Trophoblast cell (in vitro differentiated cells and primary cell): ENCODE data around the gene FIBP.
"Not testable (repeated sequence)": the region's sequence is repeated elsewhere in the genome, so short reads cannot be mapped to it uniquely, and the experiment has no call there.

Source experiments
- DNase-seq, 2 donors: peaks; one replicate each; pipeline ENCODE4 v3.0.0-alpha.2; 2016
- H2AFZ ChIP-seq: 2 replicates; pipeline ENCODE4 v1.6.1; 2013; ENCODE audit warnings: low read length, moderate library complexity, mild to moderate bottlenecking; ENCODE audit not compliant: insufficient read depth, poor library complexity
- H2AK5ac ChIP-seq: 2 replicates; pipeline ENCODE4 v1.6.1; 2013; ENCODE audit warnings: mild to moderate bottlenecking, low read length
- H2BK120ac ChIP-seq: 2 replicates; pipeline ENCODE4 v1.6.1; 2013; ENCODE audit warnings: low read length, mild to moderate bottlenecking, moderate library complexity; ENCODE audit not compliant: insufficient read depth, poor library complexity
- H2BK12ac ChIP-seq: 2 replicates; pipeline ENCODE4 v1.6.1; 2013; ENCODE audit warnings: mild to moderate bottlenecking, low read length, moderate library complexity
- H2BK5ac ChIP-seq: 2 replicates; pipeline ENCODE4 v1.6.1; 2013; ENCODE audit warnings: low read length, low read depth, moderate library complexity, mild to moderate bottlenecking; ENCODE audit not compliant: poor library complexity
- H3K14ac ChIP-seq: 2 replicates; pipeline ENCODE4 v1.6.1; 2013; ENCODE audit warnings: mild to moderate bottlenecking, low read length
- H3K18ac ChIP-seq: 2 replicates; pipeline ENCODE4 v1.6.1; 2013; ENCODE audit warnings: mild to moderate bottlenecking, low read length
- H3K23ac ChIP-seq: 2 replicates; pipeline ENCODE4 v1.6.1; 2013; ENCODE audit warnings: low read length
- H3K27ac ChIP-seq: 2 replicates; pipeline ENCODE4 v1.5.1; 2013; ENCODE audit warnings: low read depth, mild to moderate bottlenecking, inconsistent platforms, low read length, moderate library complexity
- H3K27me3 ChIP-seq: 2 replicates; pipeline ENCODE4 v1.6.1; 2013; ENCODE audit warnings: inconsistent platforms, mild to moderate bottlenecking, low read length, moderate library complexity; ENCODE audit not compliant: insufficient read depth
- H3K36me3 ChIP-seq, 2 experiments: 1 replicate in 1 of 2; 2 replicates in 1 of 2; pipeline ENCODE4 v1.6.1; 2013; ENCODE audit warnings: low read length in 2 of 2, mild to moderate bottlenecking in 2 of 2, moderate library complexity in 1 of 2; ENCODE audit not compliant: insufficient read depth in 2 of 2, control insufficient read depth in 1 of 2
- H3K4ac ChIP-seq: 2 replicates; pipeline ENCODE4 v1.6.1; 2013; ENCODE audit warnings: low read depth, mild to moderate bottlenecking, low read length, moderate library complexity
- H3K4me1 ChIP-seq, 2 experiments: 1 replicate in 1 of 2; 2 replicates in 1 of 2; pipeline ENCODE4 v1.6.1; 2013; ENCODE audit warnings: low read length in 2 of 2, mild to moderate bottlenecking in 2 of 2, moderate library complexity in 1 of 2; ENCODE audit not compliant: insufficient read depth in 2 of 2, control insufficient read depth in 1 of 2
- H3K4me2 ChIP-seq: 2 replicates; pipeline ENCODE4 v1.6.1; 2013; ENCODE audit warnings: inconsistent platforms, mild to moderate bottlenecking, low read length, moderate library complexity
- H3K4me3 ChIP-seq: 2 replicates; pipeline ENCODE4 v1.5.1; 2013; ENCODE audit warnings: mild to moderate bottlenecking, low read depth, low read length, inconsistent platforms
- H3K79me1 ChIP-seq: one replicate; pipeline ENCODE4 v1.6.1; 2013; ENCODE audit warnings: low read length
- H3K79me2 ChIP-seq: 2 replicates; pipeline ENCODE4 v1.6.1; 2013; ENCODE audit warnings: low read length, mild to moderate bottlenecking; ENCODE audit not compliant: control insufficient read depth, insufficient read depth, poor library complexity
- H3K9ac ChIP-seq: 2 replicates; pipeline ENCODE4 v1.6.1; 2013; ENCODE audit warnings: mild to moderate bottlenecking, low read length
- H3K9me3 ChIP-seq: 2 replicates; pipeline ENCODE4 v1.6.1; 2013; ENCODE audit warnings: low read depth, mild to moderate bottlenecking, control low read depth, inconsistent platforms, low read length; ENCODE audit not compliant: insufficient read depth
- H4K12ac ChIP-seq: 2 replicates; pipeline ENCODE4 v1.6.1; 2013; ENCODE audit warnings: low read depth, mild to moderate bottlenecking, low read length, moderate library complexity
- H4K8ac ChIP-seq: 2 replicates; pipeline ENCODE4 v1.6.1; 2013; ENCODE audit warnings: low read depth, mild to moderate bottlenecking, low read length, moderate library complexity
- H4K91ac ChIP-seq: one replicate; pipeline ENCODE4 v1.6.1; 2013; ENCODE audit warnings: low read depth, mild to moderate bottlenecking, low read length, moderate library complexity
- WGBS: extraction: QIAGEN DNeasy Blood & Tissue Kit; methylation state at CpG from one replicate; pipeline ENCODE4 v1.1.7; 2013; ENCODE audit warnings: missing lambda C conversion rate; ENCODE audit not compliant: insufficient read length, insufficient coverage; ENCODE audit errors: extremely low coverage; 5-methylcytosine and 5-hydroxymethylcytosine counted together

The FIBP gene

DNA sequence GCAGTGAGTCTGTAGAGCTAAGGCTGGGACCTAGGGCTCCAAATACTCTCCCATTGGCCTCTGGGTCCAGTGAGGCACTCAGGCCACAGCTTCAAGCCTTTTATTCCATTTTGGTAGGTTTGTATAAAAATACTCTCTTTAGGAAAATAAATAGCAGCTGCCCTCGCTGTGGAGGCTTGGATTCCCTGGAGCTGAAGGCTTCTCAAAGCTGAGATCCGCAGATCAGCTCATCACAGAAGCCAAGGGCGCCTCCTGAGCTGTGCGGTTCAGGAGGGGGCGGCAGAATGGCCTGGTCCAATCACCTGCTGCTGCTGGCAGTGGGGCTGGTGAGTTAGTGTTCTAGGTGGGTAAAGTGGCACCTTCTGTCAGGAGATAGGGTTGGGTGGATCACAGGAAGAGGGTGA is 3.9 kb upstream of the FIBP start:
- Histone ChIP-seq H3K79me2 (peaks cover 11% of the 10 kb centered on the region), H3K79me1 (peaks cover 24% of the 10 kb centered on the region), H3K36me3 (peaks cover 0 to 14% of the 10 kb centered on the region in 2 experiments), H3K4me2 (peak overlapping the region; percentile 96), H3K4me1 (peaks cover 13 to 26% of the 10 kb centered on the region in 2 experiments)
- not testable (repeated sequence) for H3K9ac ChIP-seq, H2BK12ac ChIP-seq, H4K8ac ChIP-seq, H4K12ac ChIP-seq, H2BK120ac ChIP-seq, H2AFZ ChIP-seq, H2AK5ac ChIP-seq, H3K4me3 ChIP-seq, H3K27me3 ChIP-seq, H3K4ac ChIP-seq, H3K18ac ChIP-seq, DNase-seq, H3K9me3 ChIP-seq, H3K27ac ChIP-seq, H4K91ac ChIP-seq, H2BK5ac ChIP-seq, H3K23ac ChIP-seq, H3K14ac ChIP-seq
- WGBS, result no CpG with 5 or more reads among the region's 5 CpGs

DNA sequence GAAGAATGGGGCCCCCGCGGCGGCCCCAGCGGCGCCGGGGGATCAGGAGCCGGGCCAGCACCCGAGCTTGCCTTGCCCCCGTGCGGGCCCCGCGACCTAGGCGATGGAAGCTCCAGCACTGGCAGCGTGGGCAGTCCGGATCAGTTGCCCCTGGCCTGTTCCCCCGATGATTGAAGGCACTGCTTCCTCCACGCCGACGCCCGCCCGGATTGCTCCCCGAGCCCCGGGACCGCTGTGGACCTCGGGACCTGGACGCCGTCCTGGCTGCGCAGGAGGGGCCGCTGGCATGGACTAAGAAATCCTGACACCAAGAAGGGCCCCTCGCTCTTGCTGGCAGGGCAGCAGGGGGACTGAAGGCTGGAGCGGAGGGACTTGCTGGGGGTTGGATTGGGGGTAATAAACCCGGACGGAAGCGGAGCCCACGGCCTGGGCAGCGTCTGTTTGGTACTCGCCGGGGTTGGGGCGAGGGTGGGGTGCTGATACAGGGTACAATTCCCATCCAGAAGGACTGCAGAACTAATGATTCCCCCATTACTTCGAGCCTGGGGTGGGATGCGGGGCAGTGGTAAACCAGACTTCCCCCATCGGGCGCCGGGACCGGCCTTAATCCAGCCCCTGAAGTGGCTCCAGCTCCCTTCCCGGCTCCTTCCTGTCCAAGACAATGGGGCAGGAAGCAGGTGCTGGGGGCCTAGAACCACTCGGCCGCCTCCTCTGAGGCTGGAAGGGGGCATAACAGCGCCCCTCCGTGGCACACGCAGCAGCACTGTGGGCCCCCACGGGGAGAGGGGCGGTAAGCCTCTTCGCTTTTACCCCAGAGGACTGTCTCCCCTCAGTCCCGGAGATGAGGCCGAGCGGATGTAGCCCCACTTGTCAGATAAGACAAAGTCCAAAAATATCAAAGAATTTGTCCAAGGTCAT is 3.2 kb upstream of the FIBP start:
- Histone ChIP-seq H3K4me1 (peaks cover 13 to 26% of the 10 kb centered on the region in 2 experiments), H3K4ac (peak overlapping the region; percentile 57), H4K8ac (peak overlapping the region; percentile 69), H3K27me3 (no peaks in the 10 kb centered on the region), H2AFZ (peak overlapping the region; percentile 89), H2BK120ac (peak overlapping the region; percentile 59), H3K79me2 (peaks cover 11% of the 10 kb centered on the region), H2BK12ac (no peak overlapping the region), H4K12ac (peak overlapping the region; percentile 68), H3K4me3 (peak overlapping the region; percentile 69), H3K4me2 (peak overlapping the region; percentile 96), H3K9me3 (no peaks in the 10 kb centered on the region), H3K23ac (no peak overlapping the region), H2BK5ac (peak overlapping the region; percentile 24), H3K79me1 (peaks cover 24% of the 10 kb centered on the region), H3K9ac (peak overlapping the region; percentile 3), H2AK5ac (peak overlapping the region; percentile 60), H3K14ac (peak overlapping the region; percentile 85), H3K18ac (peak overlapping the region; percentile 91), H4K91ac (peak overlapping the region; percentile 29), H3K27ac (no peak overlapping the region), H3K36me3 (peaks cover 4 to 14% of the 10 kb centered on the region in 2 experiments)
- no peak for DNase-seq
- no CpG with 5 or more reads among the region's 57 CpGs for WGBS

DNA sequence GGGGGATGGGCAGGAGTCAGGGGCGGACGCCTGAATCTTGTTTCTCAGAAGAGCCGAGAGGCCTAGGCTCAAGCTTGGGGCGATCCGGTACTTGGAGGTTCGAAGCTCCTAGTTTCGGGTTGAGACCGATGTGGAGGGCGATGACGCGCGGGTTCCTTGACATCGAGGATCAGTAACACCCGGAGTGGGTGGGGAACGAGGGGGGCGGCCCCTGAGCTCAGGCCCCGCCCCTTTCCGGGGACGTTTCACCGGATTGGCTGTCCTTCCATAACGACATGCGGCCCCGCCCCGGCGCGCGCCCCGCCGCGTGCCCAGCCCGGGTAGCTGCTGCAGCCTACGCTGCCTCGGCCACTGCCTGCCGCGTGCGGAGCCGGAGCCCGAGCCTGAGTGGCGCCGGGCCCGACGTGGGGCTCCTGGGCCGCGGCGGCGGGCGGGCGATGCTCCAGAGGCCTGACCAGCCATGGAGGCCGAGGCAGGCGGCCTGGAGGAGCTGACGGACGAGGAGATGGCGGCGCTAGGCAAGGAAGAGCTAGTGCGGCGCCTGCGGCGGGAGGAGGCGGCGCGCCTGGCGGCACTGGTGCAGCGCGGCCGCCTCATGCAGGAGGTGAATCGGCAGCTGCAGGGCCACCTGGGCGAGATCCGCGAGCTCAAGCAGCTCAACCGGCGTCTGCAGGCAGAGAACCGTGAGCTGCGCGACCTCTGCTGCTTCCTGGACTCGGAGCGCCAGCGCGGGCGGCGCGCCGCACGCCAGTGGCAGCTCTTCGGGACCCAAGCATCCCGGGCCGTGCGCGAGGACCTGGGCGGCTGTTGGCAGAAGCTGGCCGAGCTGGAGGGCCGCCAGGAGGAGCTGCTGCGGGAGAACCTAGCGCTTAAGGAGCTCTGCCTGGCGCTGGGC is 2.3 kb upstream of the FIBP start, which contains the start of gene CCDC85B:
Gene CCDC85B, plus strand, starts transcription at position 350 of the 895 bp plus-strand sequence. Its CDS starts 111 bp downstream, at position 461.
- H3K14ac ChIP-seq, result peak within 1 kb of the TSS; percentile 85
- H4K91ac ChIP-seq, result peak within 1 kb of the TSS; percentile 29
- peak within 1 kb of the TSS; percentile 96 for H3K4me2 ChIP-seq
- H3K9me3 ChIP-seq, result no peaks in the 10 kb centered on the region
- no peaks in the 10 kb centered on the region for H3K27me3 ChIP-seq
- peak within 1 kb of the TSS; percentile 70 for H4K12ac ChIP-seq
- H3K9ac ChIP-seq, result peak within 1 kb of the TSS; percentile 67
- peak within 1 kb of the TSS; percentile 25 for H2BK12ac ChIP-seq
- WGBS, result no CpG with 5 or more reads among the region's 94 CpGs
- H3K27ac ChIP-seq, result peak within 1 kb of the TSS; percentile 38
- H2BK5ac ChIP-seq, result peak within 1 kb of the TSS; percentile 61
- H3K4ac ChIP-seq, result peak within 1 kb of the TSS; percentile 57
- H3K36me3 ChIP-seq, result peaks cover 9 to 16% of the 10 kb centered on the region in 2 experiments
- H3K4me1 ChIP-seq, result peaks cover 13 to 26% of the 10 kb centered on the region in 2 experiments
- H3K79me2 ChIP-seq, result peaks cover 11% of the 10 kb centered on the region
- peak within 1 kb of the TSS; percentile 60 for H2AK5ac ChIP-seq
- no peak within 1 kb of the TSS for H3K23ac ChIP-seq
- H3K18ac ChIP-seq, result peak within 1 kb of the TSS; percentile 91
- peak within 1 kb of the TSS; percentile 59 for H2BK120ac ChIP-seq
- DNase-seq, result peak; percentile 95 to 97
- peak within 1 kb of the TSS; percentile 69 for H3K4me3 ChIP-seq
- H4K8ac ChIP-seq, result peak within 1 kb of the TSS; percentile 69
- peak within 1 kb of the TSS; percentile 89 for H2AFZ ChIP-seq
- peaks cover 24% of the 10 kb centered on the region for H3K79me1 ChIP-seq

DNA sequence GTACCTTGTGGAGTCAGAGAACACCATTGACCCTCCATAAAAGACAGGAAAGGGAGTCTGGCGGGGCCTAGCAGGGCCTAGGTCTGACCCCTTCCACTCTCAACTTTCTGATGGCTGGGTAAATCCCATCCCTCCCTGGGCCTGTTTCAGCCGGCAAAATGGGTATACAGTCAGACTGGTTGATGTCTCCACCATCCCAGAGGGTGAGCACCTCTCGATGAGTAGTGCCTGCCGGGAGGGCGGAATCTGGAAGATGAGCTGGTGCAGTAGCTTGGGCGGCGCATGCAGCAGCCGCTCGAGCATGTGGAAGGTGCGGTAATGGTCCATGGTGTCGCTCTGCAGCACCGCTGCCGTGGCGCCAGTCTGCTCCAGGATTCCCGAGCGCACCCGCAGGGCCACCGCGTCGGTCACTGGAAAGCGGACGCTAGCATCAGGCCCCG is 528 bp downstream of the FIBP start:
- WGBS, result no CpG with 5 or more reads among the region's 23 CpGs
- H3K4me2 ChIP-seq, result peak overlapping the region; percentile 78
- H4K12ac ChIP-seq, result peak overlapping the region; percentile 4
- H3K9ac ChIP-seq, result peak overlapping the region; percentile 29
- H2AK5ac ChIP-seq, result peak overlapping the region; percentile 14
- peaks cover 11% of the 10 kb centered on the region for H3K79me2 ChIP-seq
- H3K4me1 ChIP-seq, result peaks cover 13 to 26% of the 10 kb centered on the region in 2 experiments
- H3K4ac ChIP-seq, result no peak overlapping the region
- H2BK12ac ChIP-seq, result peak overlapping the region; percentile 19
- peak overlapping the region; percentile 54 for H2BK120ac ChIP-seq
- peak overlapping the region; percentile 78 for H2AFZ ChIP-seq
- peak overlapping the region; percentile 67 for H3K14ac ChIP-seq
- peak overlapping the region; percentile 63 for H4K91ac ChIP-seq
- H3K18ac ChIP-seq, result peak overlapping the region; percentile 87
- peaks cover 24% of the 10 kb centered on the region for H3K79me1 ChIP-seq
- H4K8ac ChIP-seq, result peak overlapping the region; percentile 86
- no peaks in the 10 kb centered on the region for H3K27me3 ChIP-seq
- peaks cover 36 to 40% of the 10 kb centered on the region in 2 experiments for H3K36me3 ChIP-seq
- no peak overlapping the region for H2BK5ac ChIP-seq
- peak overlapping the region; percentile 74 for H3K27ac ChIP-seq
- H3K23ac ChIP-seq, result no peak overlapping the region
- no peak for DNase-seq
- peak overlapping the region; percentile 92 for H3K4me3 ChIP-seq
- no peaks in the 10 kb centered on the region for H3K9me3 ChIP-seq
